Colonic mucosa (tissue), 4 donors: Measurements from ENCODE around the gene ATPAF1. TPM values are rescaled to one million over a fixed set of nuclear protein-coding genes. Genes with fewer than 3 reads are reported as not detected.

Experiments
- DNase-seq: peaks from one replicate; pipeline ENCODE4 v3.0.0-alpha.2; 2020
- H3K27ac ChIP-seq: fragments of 200-600 bp; one replicate; pipeline ENCODE4 v1.8.0; 2021
- H3K27me3 ChIP-seq: fragments of 200-600 bp; one replicate; pipeline ENCODE4 v1.8.0; 2021
- H3K36me3 ChIP-seq: fragments of 200-600 bp; one replicate; pipeline ENCODE4 v1.8.0; 2021
- H3K4me1 ChIP-seq: fragments of 200-600 bp; one replicate; pipeline ENCODE4 v1.8.0; 2021; ENCODE audit warnings: mild to moderate bottlenecking
- H3K4me3 ChIP-seq: fragments of 200-600 bp; one replicate; pipeline ENCODE4 v1.8.0; 2021
- H3K9ac ChIP-seq, 2 donors: one replicate each; pipeline ENCODE4 v1.7.0; 2013; ENCODE audit warnings: control low read depth in 2 of 2, low read depth in 2 of 2, low read length in 2 of 2
- H3K9me3 ChIP-seq: fragments of 200-600 bp; one replicate; pipeline ENCODE4 v1.8.0; 2021
- CTCF ChIP-seq: fragments of 200-600 bp; IDR thresholded peaks from one replicate; pipeline ENCODE4 v1.8.0; 2022; ENCODE audit warnings: antibody characterized with exemption, mild to moderate bottlenecking
- intact Hi-C: fragments of 100-400 bp; cut with DNase I; formaldehyde crosslinking; loops from one replicate; pipeline ENCODE4 v1.14.1; 2022
- total RNA-seq, 2 donors: library from RNA; stranded (reverse); fragmentation: NEBNext Ultra II Directional in 1 of 2; extraction: Animal tissue kit (Norgen Biotek cat#: 25700) in 1 of 2; gene quantifications; one replicate each; pipeline ENCODE4 v1.2.1, GENCODE V29; 2021
- donor health status: healthy.
- donor health status: DM: no; HTN: no; CAD: no.
- donor health status: DM: no; HTN: no; CAD: no.

ATPAF1 gene
- total RNA-seq, 2 donors from 2014 or later = 55.8 to 66.1 TPM

GRCh38 chr1:46646844-46647243 lies 21.3 kb downstream of the ATPAF1 start:
- no peak for DNase-seq
- no peaks in the 10 kb centered on the region for H3K27me3 ChIP-seq
- peaks cover 6% of the 10 kb centered on the region for H3K4me1 ChIP-seq
- no peak overlapping the region for H3K4me3 ChIP-seq
- H3K9me3 ChIP-seq = no peaks in the 10 kb centered on the region
- intact Hi-C loops = no loop called here
- no peak overlapping the region for H3K27ac ChIP-seq
- no peaks in the 10 kb centered on the region for H3K36me3 ChIP-seq
- no peak for TF ChIP-seq CTCF
- H3K9ac ChIP-seq = no peak overlapping the region

- H3K36me3 ChIP-seq = no peaks in the 10 kb centered on the region
Observed at GRCh38 chr1:46646331-46646730, 21.8 kb downstream of the ATPAF1 start.

GRCh38 chr1:46645815-46646214 lies 22.3 kb downstream of the ATPAF1 start:
- H3K27ac ChIP-seq = no peak overlapping the region
- no peak for TF ChIP-seq CTCF
- H3K27me3 ChIP-seq = no peaks in the 10 kb centered on the region
- no peak overlapping the region for H3K9ac ChIP-seq
- H3K4me1 ChIP-seq = peaks cover 6% of the 10 kb centered on the region
- intact Hi-C loops = no loop called here
- H3K36me3 ChIP-seq = no peaks in the 10 kb centered on the region
- no peaks in the 10 kb centered on the region for H3K9me3 ChIP-seq
- DNase-seq = no peak
- no peak overlapping the region for H3K4me3 ChIP-seq

More at GRCh38 chr1:46646331-46646730, 21.8 kb downstream of the ATPAF1 start:
- intact Hi-C loops = no loop called here
- H3K27ac ChIP-seq = no peak overlapping the region
- TF ChIP-seq CTCF = no peak
- H3K9ac ChIP-seq = no peak overlapping the region
- no peaks in the 10 kb centered on the region for H3K9me3 ChIP-seq
- no peak for DNase-seq
- no peaks in the 10 kb centered on the region for H3K27me3 ChIP-seq
- no peak overlapping the region for H3K4me3 ChIP-seq
- H3K4me1 ChIP-seq = peaks cover 6% of the 10 kb centered on the region

- peak; percentile 31 for DNase-seq
- Histone ChIP-seq H3K27ac (peak overlapping the region; percentile 9), H3K36me3 (no peaks in the 10 kb centered on the region), H3K27me3 (no peaks in the 10 kb centered on the region), H3K4me1 (peaks cover 10% of the 10 kb centered on the region), H3K4me3 (no peak overlapping the region), H3K9me3 (no peaks in the 10 kb centered on the region), H3K9ac (no peak overlapping the region)
- intact Hi-C loops = no loop called here
- no peak for TF ChIP-seq CTCF
Observed at GRCh38 chr1:46643368-46643775, 24.8 kb downstream of the ATPAF1 start.

- Histone ChIP-seq H3K27ac (no peak overlapping the region), H3K9ac (no peak overlapping the region), H3K4me3 (no peak overlapping the region), H3K27me3 (no peaks in the 10 kb centered on the region), H3K4me1 (peaks cover 10% of the 10 kb centered on the region), H3K36me3 (no peaks in the 10 kb centered on the region), H3K9me3 (no peaks in the 10 kb centered on the region)
- intact Hi-C loops = no loop called here
- no peak for TF ChIP-seq CTCF
- DNase-seq = no peak
Observed at GRCh38 chr1:46642115-46642680, 26.0 kb downstream of the ATPAF1 start.
